Measurements from ENCODE around the gene ERC2. TPM values are rescaled to one million over a fixed set of nuclear protein-coding genes. Genes with fewer than 3 reads are reported as not detected.

Gene ERC2
- total and polyA plus RNA-seq, 2 of the 8 experiments (the other 6 are each of a cell fraction or from before 2014, with no cell fraction given), result 16.4 to 22.8 TPM

- Histone ChIP-seq H3K27me3 (replicated peaks in 1 of 4; ENCODE audit: control insufficient read depth in 3 of 4, extremely low read depth in 1 of 4, insufficient read depth in 3 of 4, low read length in 3 of 4) (no peaks in the 10 kb centered on the region), H2BK5ac (ENCODE audit: low read depth, low read length) (no peak overlapping the region; the same call in 1 of the 2 replicates), H3K23ac (ENCODE audit: insufficient read length) (no peak overlapping the region), H3K4me2 (ENCODE audit: insufficient read depth in 1 of 2, low read depth in 2 of 2, low read length in 2 of 2) (no peak overlapping the region), H2BK20ac (ENCODE audit: low read length) (no peak overlapping the region), H4K91ac (replicated peaks; ENCODE audit: insufficient read length, low read length) (no peak overlapping the region), H4K5ac (ENCODE audit: insufficient read length, low read depth, low read length) (no peak overlapping the region), H3K14ac (ENCODE audit: insufficient read length) (no peak overlapping the region), H3K9me3 (ENCODE audit: insufficient read depth in 2 of 2, low read depth in 1 of 2, low read length in 1 of 2) (no peaks in the 10 kb centered on the region), H2BK15ac (ENCODE audit: low read length) (no peak overlapping the region), H3K23me2 (ENCODE audit: low read depth, low read length) (no peaks in the 10 kb centered on the region), H4K8ac (ENCODE audit: extremely low read depth, insufficient read depth, low read length) (no peak overlapping the region), H4K20me1 (replicated peaks in 1 of 2; ENCODE audit: control insufficient read depth in 1 of 2, insufficient read depth in 2 of 2, low read length in 2 of 2) (peaks cover 0 to 2% of the 10 kb centered on the region in 2 experiments), H2BK120ac (replicated peaks; ENCODE audit: low read depth, low read length) (no peak overlapping the region), H3K79me1 (ENCODE audit: low read depth, low read length) (no peaks in the 10 kb centered on the region), H3K79me2 (ENCODE audit: control insufficient read depth in 1 of 2, insufficient read depth in 2 of 2, low read length in 2 of 2) (no peaks in the 10 kb centered on the region), H2BK12ac (ENCODE audit: low read depth, low read length) (no peak overlapping the region), H3K18ac (ENCODE audit: extremely low read depth, low read length) (no peak overlapping the region), H3K27ac (ENCODE audit: low read depth, low read length) (no peak overlapping the region), H3K4me1 (replicated peaks in 1 of 4; ENCODE audit: control insufficient read depth in 3 of 4, insufficient read depth in 4 of 4, low read length in 3 of 4) (peaks cover 2 to 9% (median 6%) of the 10 kb centered on the region in 4 experiments; a peak in 5 of 7 replicates), H3K4me3 (ENCODE audit: extremely low read depth in 1 of 4, insufficient read depth in 2 of 4, low read depth in 3 of 4, low read length in 4 of 4) (no peak overlapping the region), H3K9ac (replicated peaks in 1 of 4; ENCODE audit: extremely low read depth in 1 of 4, low read depth in 3 of 4, low read length in 3 of 4) (no peak overlapping the region), H3K36me3 (ENCODE audit: control insufficient read depth in 2 of 4, insufficient read depth in 4 of 4, low read length in 3 of 4) (no peaks in the 10 kb centered on the region), H2AFZ (ENCODE audit: low read length) (no peak overlapping the region), H3K4ac (replicated peaks; ENCODE audit: insufficient read length, low read depth, low read length) (no peak overlapping the region), H2AK5ac (ENCODE audit: low read depth, low read length) (no peak overlapping the region), H3K56ac (replicated peaks; ENCODE audit: insufficient read length, low read depth, low read length) (no peak overlapping the region)
- 95% methylated on average over 3 of the region's 3 CpGs; no CpG with 5 or more reads in 1 of the 2 experiments for WGBS, 2 experiments (ENCODE audit: extremely low coverage in 1 of 2, insufficient coverage in 1 of 2, insufficient read length in 1 of 2, insufficient replicate concordance in 2 of 2, low coverage in 1 of 2, low lambda C conversion rate in 2 of 2, missing lambda C conversion rate in 1 of 2)
- ChIA-PET CTCF (ENCODE audit: partially characterized antibody) (interaction anchor here (0.6 to 4.4 kb wide), 4 partner anchors 17 to 145 kb away, joined by 3 to 17 read pairs (median 3); no protein-coding TSS in a partner anchor), POLR2A (ENCODE audit: partially characterized antibody) (no interaction called here)
- TF ChIP-seq SUZ12 (IDR thresholded peaks at IDR 0.05; ENCODE audit: low read length) (no peak), CBX8 (IDR thresholded peaks at IDR 0.05; ENCODE audit: borderline replicate concordance, low read depth, low read length) (no peak), ATF3 (IDR thresholded peaks at IDR 0.05; ENCODE audit: insufficient read depth, low read depth, low read length) (no peak)
- no peak for FAIRE-seq
- DNase-seq (ENCODE audit: low read depth in 1 of 2, low spot score in 2 of 2), result no peak
These were observed 143.8 kb downstream of the ERC2 start for GRCh38 chr3:56324473-56324872.

Data from H1 (cell line).